ENCODE results near the gene SLC10A6.
"Not testable (repeated sequence)": the region's sequence is repeated elsewhere in the genome, so short reads cannot be mapped to it uniquely, and the experiment has no call there.

Gene SLC10A6

GRCh38 chr4:86879641-86880040 is 30.5 kb upstream of the SLC10A6 start:
- Histone ChIP-seq H3K4me3 (ENCODE audit: extremely low read depth, insufficient read depth, low read length, poor library complexity, severe bottlenecking) (no peak overlapping the region), H3K36me3 (ENCODE audit: control insufficient read depth, insufficient read depth, low read length) (no peaks in the 10 kb centered on the region), H3K9me3 (ENCODE audit: control insufficient read depth, low read length) (peaks cover 14% of the 10 kb centered on the region), H3K27ac (ENCODE audit: low read depth, low read length, severe bottlenecking) (no peak overlapping the region), H3K4me1 (ENCODE audit: control insufficient read depth, insufficient read depth, low read length, poor library complexity, severe bottlenecking) (no peaks in the 10 kb centered on the region)
- WGBS, 2 experiments (ENCODE audit: insufficient coverage in 2 of 2), result 60 to 83% methylated on average over 1 of the region's 1 CpG

GRCh38 chr4:86878640-86879039 is 29.5 kb upstream of the SLC10A6 start:
- Histone ChIP-seq H3K4me3 (ENCODE audit: extremely low read depth, insufficient read depth, low read length, poor library complexity, severe bottlenecking) (no peak overlapping the region), H3K27ac (ENCODE audit: low read depth, low read length, severe bottlenecking) (no peak overlapping the region), H3K36me3 (ENCODE audit: control insufficient read depth, insufficient read depth, low read length) (no peaks in the 10 kb centered on the region), H3K4me1 (ENCODE audit: control insufficient read depth, insufficient read depth, low read length, poor library complexity, severe bottlenecking) (no peaks in the 10 kb centered on the region), H3K9me3 (ENCODE audit: control insufficient read depth, low read length) (peaks cover 11% of the 10 kb centered on the region)
- 92 to 100% methylated on average over 2 of the region's 2 CpGs for WGBS, 2 experiments (ENCODE audit: insufficient coverage in 2 of 2)

GRCh38 chr4:86876894-86877685 is 27.9 kb upstream of the SLC10A6 start:
- Histone ChIP-seq H3K4me1 (ENCODE audit: control insufficient read depth, insufficient read depth, low read length, poor library complexity, severe bottlenecking) (no peaks in the 10 kb centered on the region), H3K9me3 (ENCODE audit: control insufficient read depth, low read length) (peaks cover 11% of the 10 kb centered on the region), H3K4me3 (ENCODE audit: extremely low read depth, insufficient read depth, low read length, poor library complexity, severe bottlenecking) (no peak overlapping the region), H3K27ac (ENCODE audit: low read depth, low read length, severe bottlenecking) (no peak overlapping the region), H3K36me3 (ENCODE audit: control insufficient read depth, insufficient read depth, low read length) (no peaks in the 10 kb centered on the region)
- WGBS, 2 experiments (ENCODE audit: insufficient coverage in 2 of 2), result no CpG with 5 or more reads among the region's 4 CpGs

GRCh38 chr4:86875436-86875835 is 26.3 kb upstream of the SLC10A6 start:
- H3K27ac ChIP-seq (ENCODE audit: low read depth, low read length, severe bottlenecking); H3K4me3 ChIP-seq (ENCODE audit: extremely low read depth, insufficient read depth, low read length, poor library complexity, severe bottlenecking); H3K4me1 ChIP-seq (ENCODE audit: control insufficient read depth, insufficient read depth, low read length, poor library complexity, severe bottlenecking); H3K36me3 ChIP-seq (ENCODE audit: control insufficient read depth, insufficient read depth, low read length): not testable (repeated sequence)
- peaks cover 11% of the 10 kb centered on the region for H3K9me3 ChIP-seq (ENCODE audit: control insufficient read depth, low read length)
- 91 to 100% methylated on average over 4 of the region's 4 CpGs for WGBS, 2 experiments (ENCODE audit: insufficient coverage in 2 of 2)

- H3K27ac ChIP-seq (ENCODE audit: low read depth, low read length, severe bottlenecking), result no peak overlapping the region
- 79 to 85% methylated on average over 4 of the region's 4 CpGs for WGBS, 2 experiments (ENCODE audit: insufficient coverage in 2 of 2)
- no peaks in the 10 kb centered on the region for H3K9me3 ChIP-seq (ENCODE audit: control insufficient read depth, low read length)
- H3K4me1 ChIP-seq (ENCODE audit: control insufficient read depth, insufficient read depth, low read length, poor library complexity, severe bottlenecking), result no peaks in the 10 kb centered on the region
- H3K36me3 ChIP-seq (ENCODE audit: control insufficient read depth, insufficient read depth, low read length), result no peaks in the 10 kb centered on the region
- H3K4me3 ChIP-seq (ENCODE audit: extremely low read depth, insufficient read depth, low read length, poor library complexity, severe bottlenecking), result no peak overlapping the region
These were observed 23.0 kb upstream of the SLC10A6 start for GRCh38 chr4:86872135-86872534.

GRCh38 chr4:86870442-86871069 is 21.4 kb upstream of the SLC10A6 start:
- WGBS, 2 experiments (ENCODE audit: insufficient coverage in 2 of 2), result 90 to 94% methylated on average over 7 to 8 of the region's 9 CpGs
- no peaks in the 10 kb centered on the region for H3K36me3 ChIP-seq (ENCODE audit: control insufficient read depth, insufficient read depth, low read length)
- H3K9me3 ChIP-seq (ENCODE audit: control insufficient read depth, low read length), result no peaks in the 10 kb centered on the region
- H3K4me1 ChIP-seq (ENCODE audit: control insufficient read depth, insufficient read depth, low read length, poor library complexity, severe bottlenecking), result no peaks in the 10 kb centered on the region
- no peak overlapping the region for H3K27ac ChIP-seq (ENCODE audit: low read depth, low read length, severe bottlenecking)
- no peak overlapping the region for H3K4me3 ChIP-seq (ENCODE audit: extremely low read depth, insufficient read depth, low read length, poor library complexity, severe bottlenecking)

- H3K4me1 ChIP-seq (ENCODE audit: control insufficient read depth, insufficient read depth, low read length, poor library complexity, severe bottlenecking), result peaks cover 18% of the 10 kb centered on the region
- 19 to 22% methylated on average over 5 to 8 of the region's 8 CpGs for WGBS, 2 experiments (ENCODE audit: insufficient coverage in 2 of 2)
- H3K27ac ChIP-seq (ENCODE audit: low read depth, low read length, severe bottlenecking), result no peak overlapping the region
- no peak overlapping the region for H3K4me3 ChIP-seq (ENCODE audit: extremely low read depth, insufficient read depth, low read length, poor library complexity, severe bottlenecking)
- H3K36me3 ChIP-seq (ENCODE audit: control insufficient read depth, insufficient read depth, low read length), result no peaks in the 10 kb centered on the region
- no peaks in the 10 kb centered on the region for H3K9me3 ChIP-seq (ENCODE audit: control insufficient read depth, low read length)
These were observed 8.3 kb upstream of the SLC10A6 start for GRCh38 chr4:86857341-86858052.

- Histone ChIP-seq H3K4me3 (ENCODE audit: extremely low read depth, insufficient read depth, low read length, poor library complexity, severe bottlenecking) (no peak overlapping the region), H3K36me3 (ENCODE audit: control insufficient read depth, insufficient read depth, low read length) (no peaks in the 10 kb centered on the region), H3K9me3 (ENCODE audit: control insufficient read depth, low read length) (no peaks in the 10 kb centered on the region), H3K27ac (ENCODE audit: low read depth, low read length, severe bottlenecking) (no peak overlapping the region), H3K4me1 (ENCODE audit: control insufficient read depth, insufficient read depth, low read length, poor library complexity, severe bottlenecking) (peaks cover 18% of the 10 kb centered on the region)
- no CpG with 5 or more reads among the region's 1 CpG for WGBS, 2 experiments (ENCODE audit: insufficient coverage in 2 of 2)
These were observed 7.7 kb upstream of the SLC10A6 start for GRCh38 chr4:86856896-86857295.

GRCh38 chr4:86855572-86855971 is 6.4 kb upstream of the SLC10A6 start:
- 60 to 100% methylated on average over 1 of the region's 2 CpGs for WGBS, 2 experiments (ENCODE audit: insufficient coverage in 2 of 2)
- Histone ChIP-seq H3K4me1 (ENCODE audit: control insufficient read depth, insufficient read depth, low read length, poor library complexity, severe bottlenecking) (peaks cover 18% of the 10 kb centered on the region), H3K27ac (ENCODE audit: low read depth, low read length, severe bottlenecking) (no peak overlapping the region), H3K36me3 (ENCODE audit: control insufficient read depth, insufficient read depth, low read length) (no peaks in the 10 kb centered on the region), H3K4me3 (ENCODE audit: extremely low read depth, insufficient read depth, low read length, poor library complexity, severe bottlenecking) (no peak overlapping the region), H3K9me3 (ENCODE audit: control insufficient read depth, low read length) (no peaks in the 10 kb centered on the region)

GRCh38 chr4:86853209-86853608 is 4.0 kb upstream of the SLC10A6 start:
- Histone ChIP-seq H3K9me3 (ENCODE audit: control insufficient read depth, low read length) (no peaks in the 10 kb centered on the region), H3K36me3 (ENCODE audit: control insufficient read depth, insufficient read depth, low read length) (no peaks in the 10 kb centered on the region), H3K27ac (ENCODE audit: low read depth, low read length, severe bottlenecking) (no peak overlapping the region), H3K4me3 (ENCODE audit: extremely low read depth, insufficient read depth, low read length, poor library complexity, severe bottlenecking) (no peak overlapping the region), H3K4me1 (ENCODE audit: control insufficient read depth, insufficient read depth, low read length, poor library complexity, severe bottlenecking) (peaks cover 18% of the 10 kb centered on the region)
- WGBS, 2 experiments (ENCODE audit: insufficient coverage in 2 of 2), result 100% methylated on average over 3 of the region's 5 CpGs; no CpG with 5 or more reads in 1 of the 2 experiments

All from mesodermal cell (in vitro differentiated cells).